Thyroid gland (tissue), 4 donors: Measurements from ENCODE around the gene SPACDR. TPM values are rescaled to one million over a fixed set of nuclear protein-coding genes. Genes with fewer than 3 reads are reported as not detected.
A peak's percentile ranks its signal among the peaks of the same experiment; 100 is the strongest.

Source experiments
- DNase-seq, 2 donors: peaks; one replicate each; pipeline ENCODE4 v3.0.0-alpha.2; 2019
- H3K27ac ChIP-seq, 3 donors: fragments of 200-600 bp; sonication (generic); 1 replicate in 2 of 3; 2 replicates in 1 of 3; pipeline ENCODE4 v1.5.1; 2016 to 2019; ENCODE audit warnings: mild to moderate bottlenecking in 1 of 3, moderate library complexity in 1 of 3
- H3K27me3 ChIP-seq: fragments of 200-600 bp; sonication (generic); one replicate; pipeline ENCODE4 v1.5.1; 2019
- H3K36me3 ChIP-seq, 2 donors: fragments of 200-600 bp; sonication (generic); one replicate each; pipeline ENCODE4 v1.5.1; 2016 to 2019
- H3K4me1 ChIP-seq, 2 donors: fragments of 200-600 bp; sonication (generic); one replicate each; pipeline ENCODE4 v1.5.1; 2017 to 2019
- H3K4me3 ChIP-seq, 3 donors: fragments of 200-600 bp; sonication (generic); replicated peaks in 1 of 3; 1 replicate in 2 of 3; 2 replicates in 1 of 3; pipeline ENCODE4 v1.5.1; 2016; ENCODE audit warnings: mild to moderate bottlenecking in 1 of 3
- H3K9me3 ChIP-seq: fragments of 200-600 bp; sonication (generic); one replicate; pipeline ENCODE4 v1.5.1; 2017
- CTCF ChIP-seq, 6 experiments: fragments of 200-600 bp in 3 of 6; fragments of 450-650 bp in 3 of 6; sonication (generic) in 3 of 6; IDR thresholded peaks; one replicate each; pipeline ENCODE4 v1.5.1; 2016 to 2019; ENCODE audit warnings: antibody characterized with exemption in 6 of 6, mild to moderate bottlenecking in 2 of 6, inconsistent platforms in 1 of 6, moderate library complexity in 1 of 6
- POLR2A ChIP-seq, 2 donors: fragments of 450-650 bp; IDR thresholded peaks; one replicate each; pipeline ENCODE4 v1.6.1; 2017; ENCODE audit warnings: antibody characterized with exemption in 2 of 2, mild to moderate bottlenecking in 2 of 2, moderate library complexity in 1 of 2
- whole genome bisulfite sequencing, 2 donors: methylation state at CpG; one replicate each; pipeline ENCODE4 v1.1.5; 2017; 5-methylcytosine and 5-hydroxymethylcytosine counted together
- intact Hi-C: fragments of 100-400 bp; cut with DNase I; formaldehyde crosslinking; loops from one replicate; pipeline ENCODE4 v1.15.1; 2023
- total RNA-seq, 4 donors: library from RNA; depleted of rRNA; stranded (reverse); fragments of >200 nt; gene quantifications; one replicate each; pipeline ENCODE4 v1.2.3, GENCODE V29; 2016

The SPACDR gene
- total RNA-seq, 4 donors from 2014 or later = 2.0 TPM; not detected in 3

DNA sequence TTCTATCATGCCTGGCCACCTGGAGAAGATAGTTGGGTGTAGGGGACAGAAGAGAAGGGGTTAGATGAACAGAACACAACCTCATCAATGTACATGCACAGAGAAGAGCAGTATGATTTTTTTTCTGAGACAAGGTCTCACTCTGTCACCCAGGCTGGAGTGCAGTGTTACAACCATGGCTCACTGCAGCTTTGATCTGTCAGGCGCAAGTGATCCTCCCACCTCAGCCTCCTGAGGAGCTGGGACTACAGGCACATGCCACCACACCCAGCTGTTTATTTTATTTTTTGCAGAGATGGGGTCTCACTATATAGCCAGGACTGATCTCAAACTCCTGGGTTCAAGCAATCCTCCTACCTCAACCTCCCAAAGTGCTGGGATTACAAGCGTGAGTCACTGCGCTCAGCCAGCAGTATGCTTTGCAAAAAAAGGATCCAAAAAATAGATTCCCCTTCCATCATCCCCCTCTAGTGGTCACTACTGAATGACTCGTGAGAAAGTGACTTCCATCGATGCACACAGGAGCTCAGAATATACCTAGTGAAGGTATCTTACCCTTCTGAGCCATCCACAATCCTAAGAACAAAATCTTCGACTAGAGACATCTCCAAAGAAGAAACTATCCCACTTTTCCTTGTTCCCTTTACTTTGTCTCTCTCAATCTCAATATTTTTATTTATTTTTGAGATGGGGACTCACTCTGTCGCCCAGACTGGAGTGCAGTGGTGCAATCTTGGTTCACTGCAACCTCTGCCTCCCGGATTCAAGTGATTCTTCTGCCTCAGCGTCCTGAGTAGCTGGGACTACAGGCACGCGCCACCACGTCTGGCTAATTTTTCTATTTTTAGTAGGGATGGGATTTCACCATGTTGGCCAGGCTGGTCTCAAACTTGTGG is 56.5 kb downstream of the SPACDR start:
- DNase-seq = no peak
- intact Hi-C loops = no loop called here
- H3K4me1 ChIP-seq = no peaks in the 10 kb centered on the region
- 59 to 63% methylated on average over 12 of the region's 12 CpGs for WGBS, 2 donors
- no peaks in the 10 kb centered on the region for H3K9me3 ChIP-seq
- no peaks in the 10 kb centered on the region for H3K36me3 ChIP-seq
- H3K4me3 ChIP-seq = no peak overlapping the region
- TF ChIP-seq POLR2A (IDR thresholded peaks at IDR 0.05) (no peak), CTCF (IDR thresholded peaks at IDR 0.05) (peak in 4 of 6 experiments; percentile 27 to 53 (median 40))
- H3K27me3 ChIP-seq = no peaks in the 10 kb centered on the region
- H3K27ac ChIP-seq = no peak overlapping the region

DNA sequence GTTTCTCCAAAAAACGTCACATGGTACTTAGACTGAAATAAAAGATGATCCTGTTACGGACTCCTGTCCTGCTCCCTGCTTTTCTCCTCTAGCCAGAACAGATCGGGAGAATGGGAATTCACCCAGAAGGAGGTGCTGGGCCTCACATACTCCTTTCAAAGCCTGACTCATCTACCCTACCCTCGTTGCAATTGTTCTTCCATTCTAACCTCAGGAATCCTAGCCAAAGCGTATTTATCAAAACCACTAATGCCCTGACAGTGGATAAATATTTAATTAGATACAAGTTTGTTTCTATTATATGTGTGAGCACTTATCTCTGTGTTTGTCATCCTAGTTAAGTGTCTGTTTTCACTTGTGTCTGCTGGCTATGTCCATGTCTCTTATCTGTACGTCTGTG is 57.3 kb downstream of the SPACDR start:
- no peak for TF ChIP-seq POLR2A (IDR thresholded peaks at IDR 0.05)
- TF ChIP-seq CTCF (IDR thresholded peaks at IDR 0.05) = no peak
- intact Hi-C loops = no loop called here
- H3K27ac ChIP-seq = no peak overlapping the region

More for the DNA sequence above, 57.3 kb downstream of the SPACDR start:
- Histone ChIP-seq H3K4me1 (no peaks in the 10 kb centered on the region), H3K9me3 (no peaks in the 10 kb centered on the region), H3K36me3 (no peaks in the 10 kb centered on the region), H3K27me3 (no peaks in the 10 kb centered on the region), H3K4me3 (no peak overlapping the region)
- 64 to 67% methylated on average over 6 of the region's 6 CpGs for WGBS, 2 donors
- no peak for DNase-seq

Other genes with a start within 250 kb of the SPACDR start
- gene PVRIG, start 244.3 kb downstream of the SPACDR start, total RNA-seq = 1 to 10 TPM in 1 of 4 donors, under 1 TPM in 1, not detected in 2; 0.42 to 2.6 TPM
- not detected for gene SPDYE3, start 156.6 kb downstream of the SPACDR start, total RNA-seq
- gene PILRB, start 106.1 kb downstream of the SPACDR start, total RNA-seq = 10 to 100 TPM; 60.9 to 86.5 (median 73.9) TPM
- 1 to 10 TPM; 2.4 to 6.4 (median 4.4) TPM for gene PILRA, start 90.8 kb downstream of the SPACDR start, total RNA-seq
- 1 to 10 TPM; 3.6 to 7.1 (median 4.3) TPM for gene ZCWPW1, start 35.6 kb downstream of the SPACDR start, total RNA-seq
- 10 to 100 TPM; 42.9 to 48.7 (median 45.6) TPM for gene MEPCE, start 34.4 kb downstream of the SPACDR start, total RNA-seq
- 10 to 100 TPM; 28.4 to 67.2 (median 45.5) TPM for gene PPP1R35, start 27.8 kb downstream of the SPACDR start, total RNA-seq
- gene TSC22D4, start 15.0 kb upstream of the SPACDR start, total RNA-seq = 10 to 100 TPM; 22.7 to 37.8 (median 27.9) TPM
- 1 to 10 TPM in 2 of 4 donors, under 1 TPM in 1, not detected in 1; 0.40 to 1.3 (median 1.0) TPM for gene NYAP1, start 19.7 kb upstream of the SPACDR start, total RNA-seq
- gene AGFG2, start 74.9 kb upstream of the SPACDR start, total RNA-seq = 10 to 100 TPM; 26.1 to 34.6 (median 28.0) TPM
- 1 to 10 TPM in 2 of 4 donors, not detected in 2; 1.5 to 6.2 TPM for gene SAP25, start 109.6 kb upstream of the SPACDR start, total RNA-seq
- gene LRCH4, start 121.9 kb upstream of the SPACDR start, total RNA-seq = 100 to 1,000 TPM in 1 of 4 donors, 10 to 100 TPM in 3; 55.0 to 107 (median 76.6) TPM
- under 1 TPM; 0.13 to 0.88 (median 0.50) TPM for gene FBXO24, start 122.1 kb upstream of the SPACDR start, total RNA-seq
- 10 to 100 TPM; 12.9 to 36.3 (median 22.1) TPM for gene PCOLCE, start 138.1 kb upstream of the SPACDR start, total RNA-seq
- 10 to 100 TPM in 3 of 4 donors, 1 to 10 TPM in 1; 9.1 to 22.7 (median 12.3) TPM for gene MOSPD3, start 148.3 kb upstream of the SPACDR start, total RNA-seq
- under 1 TPM in 2 of 4 donors, not detected in 2; 0.22 to 0.27 TPM for gene TFR2, start 177.3 kb upstream of the SPACDR start, total RNA-seq
- under 1 TPM in 1 of 4 donors, not detected in 3; 0.93 TPM for gene ACTL6B, start 192.2 kb upstream of the SPACDR start, total RNA-seq
- 100 to 1,000 TPM; 168 to 221 (median 186) TPM for gene GNB2, start 209.5 kb upstream of the SPACDR start, total RNA-seq
- 10 to 100 TPM; 30.5 to 46.9 (median 35.3) TPM for gene GIGYF1, start 230.0 kb upstream of the SPACDR start, total RNA-seq
- 10 to 100 TPM; 15.8 to 44.8 (median 21.0) TPM for gene POP7, start 241.9 kb upstream of the SPACDR start, total RNA-seq